Neural progenitor cell (in vitro differentiated cells): ENCODE data around the gene RPL10. TPM values are rescaled to one million over a fixed set of nuclear protein-coding genes. Genes with fewer than 3 reads are reported as not detected.

ENCODE experiments used
- DNase-seq: peaks from one replicate; pipeline ENCODE4 v3.0.0-alpha.2; 2016; ENCODE audit warnings: low spot score
- H2AFZ ChIP-seq: fragments of 200-600 bp; sonication (generic); replicated peaks from 2 replicates; pipeline ENCODE4 v1.6.1; 2016; ENCODE audit warnings: antibody characterized with exemption
- H3F3A ChIP-seq: fragments of 200-600 bp; sonication (generic); 2 replicates; pipeline ENCODE4 v1.6.1; 2016; ENCODE audit warnings: antibody characterized with exemption, low read depth
- H3K27ac ChIP-seq: fragments of 200-600 bp; sonication (generic); 2 replicates; pipeline ENCODE4 v1.5.1; 2016; ENCODE audit warnings: mild to moderate bottlenecking
- H3K27me3 ChIP-seq: fragments of 200-600 bp; sonication (generic); 2 replicates; pipeline ENCODE4 v1.6.1; 2016; ENCODE audit warnings: mild to moderate bottlenecking, moderate library complexity
- H3K36me3 ChIP-seq: fragments of 200-600 bp; sonication (generic); 2 replicates; pipeline ENCODE4 v1.5.1; 2016
- H3K4me1 ChIP-seq: fragments of 200-600 bp; sonication (generic); 2 replicates; pipeline ENCODE4 v1.6.1; 2016; ENCODE audit warnings: mixed run types
- H3K4me2 ChIP-seq: fragments of 200-600 bp; sonication (generic); 2 replicates; pipeline ENCODE4 v1.6.1; 2016
- H3K4me3 ChIP-seq: fragments of 200-600 bp; sonication (generic); 2 replicates; pipeline ENCODE4 v1.5.1; 2016
- H3K79me2 ChIP-seq: fragments of 200-600 bp; sonication (generic); 2 replicates; pipeline ENCODE4 v1.6.1; 2016; ENCODE audit warnings: low read depth
- H3K9ac ChIP-seq: fragments of 200-600 bp; sonication (generic); 2 replicates; pipeline ENCODE4 v1.6.1; 2016
- H3K9me3 ChIP-seq: fragments of 200-600 bp; sonication (generic); 2 replicates; pipeline ENCODE4 v1.5.1; 2016; ENCODE audit warnings: low read depth
- H4K20me1 ChIP-seq: fragments of 200-600 bp; sonication (generic); 2 replicates; pipeline ENCODE4 v1.6.1; 2016; ENCODE audit warnings: low read depth
- H3K27ac Mint-ChIP-seq: 3 replicates; pipeline ENCODE4 v1.8.0; 2021; ENCODE audit warnings: mixed read lengths
- H3K27me3 Mint-ChIP-seq: 2 replicates; pipeline ENCODE4 v1.8.0; 2022; ENCODE audit warnings: low read depth, mild to moderate bottlenecking, inconsistent platforms, moderate library complexity, mixed read lengths; ENCODE audit not compliant: insufficient read depth
- H3K36me3 Mint-ChIP-seq: 3 replicates; pipeline ENCODE4 v1.8.0; 2021; ENCODE audit warnings: mixed read lengths
- H3K4me1 Mint-ChIP-seq: 3 replicates; pipeline ENCODE4 v1.8.0; 2021; ENCODE audit warnings: mixed read lengths
- H3K4me3 Mint-ChIP-seq: 3 replicates; pipeline ENCODE4 v1.8.0; 2021; ENCODE audit warnings: mild to moderate bottlenecking, moderate library complexity, mixed read lengths
- H3K9me3 Mint-ChIP-seq: 3 replicates; pipeline ENCODE4 v1.8.0; 2020; ENCODE audit warnings: mixed read lengths
- CTCF ChIP-seq: fragments of 200-600 bp; sonication (generic); IDR thresholded peaks from 2 replicates; pipeline ENCODE4 v1.5.1; 2017; ENCODE audit warnings: antibody characterized with exemption, mild to moderate bottlenecking
- EZH2 ChIP-seq: fragments of 200-600 bp; sonication (generic); IDR thresholded peaks from 2 replicates; pipeline ENCODE4 v1.6.1; 2017; ENCODE audit warnings: antibody characterized with exemption, mild to moderate bottlenecking, moderate library complexity
- EZH2phosphoT487 ChIP-seq: fragments of 200-600 bp; sonication (generic); IDR thresholded peaks from 2 replicates; pipeline ENCODE4 v1.6.1; 2017; ENCODE audit warnings: antibody characterized with exemption
- total RNA-seq: library from RNA; depleted of rRNA; stranded (reverse); fragments of >200 nt; gene quantifications from 2 replicates; pipeline ENCODE4 v1.2.3, GENCODE V29; 2015; ENCODE audit warnings: low replicate concordance

The RPL10 gene
- total RNA-seq, 1 donor from 2014 or later: 4,507 TPM

DNA sequence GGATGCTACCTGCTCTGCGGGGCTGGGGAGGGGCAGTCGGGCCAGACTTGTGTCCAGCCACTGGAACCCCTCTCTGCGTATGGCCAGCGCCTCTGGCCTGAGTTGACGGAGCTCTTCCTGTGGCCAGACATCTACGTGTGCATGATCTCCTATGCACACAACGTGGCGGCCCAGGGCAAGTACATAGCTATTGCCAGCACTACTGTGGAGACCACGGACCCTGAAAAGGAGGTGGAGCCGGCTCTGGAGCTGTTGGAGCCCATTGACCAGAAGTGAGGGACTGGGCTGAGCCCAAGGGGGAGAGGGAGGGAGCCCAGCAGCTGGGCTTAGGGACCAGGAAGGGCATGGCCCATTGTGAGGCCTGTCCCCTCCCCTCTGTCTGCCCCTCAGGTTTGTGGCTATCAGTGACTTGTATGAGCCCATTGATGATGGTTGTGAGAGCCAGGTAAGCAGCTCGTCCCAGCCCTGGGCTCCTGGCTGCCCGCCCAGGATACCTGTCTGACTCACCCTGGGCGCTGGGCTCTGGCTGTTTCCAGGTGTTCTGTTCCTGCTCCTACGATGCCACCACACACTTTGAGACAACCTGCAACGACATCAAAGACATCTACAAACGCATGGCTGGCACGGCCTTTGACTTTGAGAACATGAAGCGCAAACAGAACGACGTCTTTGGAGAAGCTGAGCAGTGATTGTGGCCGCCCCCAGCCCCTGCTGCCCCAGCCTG, 44.0 kb downstream of the RPL10 start:
- H3K36me3 ChIP-seq: no peaks in the 10 kb centered on the region
- H3F3A ChIP-seq: peaks cover 11% of the 10 kb centered on the region
- peaks cover 23% of the 10 kb centered on the region for H3K9me3 Mint-ChIP-seq
- peak overlapping the region; percentile 83 for H3K4me3 Mint-ChIP-seq
- no peak overlapping the region for H3K27ac ChIP-seq
- H2AFZ ChIP-seq: no peak overlapping the region
- peaks cover 48% of the 10 kb centered on the region for H3K79me2 ChIP-seq
- H3K9me3 ChIP-seq: no peaks in the 10 kb centered on the region
- no peak for TF ChIP-seq CTCF
- TF ChIP-seq EZH2phosphoT487: no peak
- no peak for TF ChIP-seq EZH2
- no peak overlapping the region for H3K9ac ChIP-seq
- peaks cover 50% of the 10 kb centered on the region for H4K20me1 ChIP-seq
- no peak overlapping the region for H3K27ac Mint-ChIP-seq
- no peak for DNase-seq
- H3K27me3 ChIP-seq: no peaks in the 10 kb centered on the region
- H3K4me2 ChIP-seq: no peak overlapping the region
- no peak overlapping the region for H3K4me3 ChIP-seq
- peaks cover 4% of the 10 kb centered on the region for H3K36me3 Mint-ChIP-seq
- H3K27me3 Mint-ChIP-seq: peaks cover 17% of the 10 kb centered on the region
- H3K4me1 Mint-ChIP-seq: peaks cover 10% of the 10 kb centered on the region
- H3K4me1 ChIP-seq: no peaks in the 10 kb centered on the region

DNA sequence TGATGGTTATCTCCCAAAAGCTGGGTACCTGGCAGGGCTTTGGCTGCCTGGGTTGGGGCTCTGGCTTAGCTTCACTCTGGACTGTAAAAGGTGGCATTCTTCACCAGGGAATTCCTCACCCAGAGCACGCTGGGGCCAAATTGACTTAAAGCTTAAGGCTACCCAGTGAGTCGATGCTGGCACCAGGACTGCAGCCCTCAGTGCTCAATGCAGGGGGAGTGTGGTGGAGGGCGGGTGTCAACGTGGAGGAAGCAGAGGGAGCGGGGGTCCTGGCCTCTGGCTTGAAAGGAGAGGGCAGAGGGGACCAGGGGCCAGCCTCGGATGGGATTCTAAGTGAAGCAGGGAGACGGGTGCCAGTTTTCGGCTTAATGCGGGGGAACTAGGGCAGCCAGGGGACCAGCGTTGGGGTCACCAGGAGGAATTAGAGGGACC, 45.3 kb downstream of the RPL10 start:
- H3K27ac Mint-ChIP-seq: no peak overlapping the region
- peak overlapping the region; percentile 78 for H3K4me2 ChIP-seq
- no peak overlapping the region for H3K27ac ChIP-seq
- H3K36me3 ChIP-seq: no peaks in the 10 kb centered on the region
- no peaks in the 10 kb centered on the region for H3K27me3 ChIP-seq
- peaks cover 35% of the 10 kb centered on the region for H3K79me2 ChIP-seq
- peaks cover 6% of the 10 kb centered on the region for H3K36me3 Mint-ChIP-seq
- H3K4me3 Mint-ChIP-seq: peak overlapping the region; percentile 83
- H4K20me1 ChIP-seq: peaks cover 41% of the 10 kb centered on the region
- H3F3A ChIP-seq: peaks cover 11% of the 10 kb centered on the region
- peaks cover 6% of the 10 kb centered on the region for H3K4me1 Mint-ChIP-seq
- H3K9ac ChIP-seq: no peak overlapping the region
- TF ChIP-seq EZH2 (no peak), CTCF (no peak), EZH2phosphoT487 (no peak)
- H3K9me3 ChIP-seq: no peaks in the 10 kb centered on the region
- peak; percentile 57 for DNase-seq
- H3K4me3 ChIP-seq: peak overlapping the region; percentile 64
- peaks cover 10% of the 10 kb centered on the region for H3K27me3 Mint-ChIP-seq
- peaks cover 18% of the 10 kb centered on the region for H3K9me3 Mint-ChIP-seq
- no peaks in the 10 kb centered on the region for H3K4me1 ChIP-seq
- no peak overlapping the region for H2AFZ ChIP-seq

DNA sequence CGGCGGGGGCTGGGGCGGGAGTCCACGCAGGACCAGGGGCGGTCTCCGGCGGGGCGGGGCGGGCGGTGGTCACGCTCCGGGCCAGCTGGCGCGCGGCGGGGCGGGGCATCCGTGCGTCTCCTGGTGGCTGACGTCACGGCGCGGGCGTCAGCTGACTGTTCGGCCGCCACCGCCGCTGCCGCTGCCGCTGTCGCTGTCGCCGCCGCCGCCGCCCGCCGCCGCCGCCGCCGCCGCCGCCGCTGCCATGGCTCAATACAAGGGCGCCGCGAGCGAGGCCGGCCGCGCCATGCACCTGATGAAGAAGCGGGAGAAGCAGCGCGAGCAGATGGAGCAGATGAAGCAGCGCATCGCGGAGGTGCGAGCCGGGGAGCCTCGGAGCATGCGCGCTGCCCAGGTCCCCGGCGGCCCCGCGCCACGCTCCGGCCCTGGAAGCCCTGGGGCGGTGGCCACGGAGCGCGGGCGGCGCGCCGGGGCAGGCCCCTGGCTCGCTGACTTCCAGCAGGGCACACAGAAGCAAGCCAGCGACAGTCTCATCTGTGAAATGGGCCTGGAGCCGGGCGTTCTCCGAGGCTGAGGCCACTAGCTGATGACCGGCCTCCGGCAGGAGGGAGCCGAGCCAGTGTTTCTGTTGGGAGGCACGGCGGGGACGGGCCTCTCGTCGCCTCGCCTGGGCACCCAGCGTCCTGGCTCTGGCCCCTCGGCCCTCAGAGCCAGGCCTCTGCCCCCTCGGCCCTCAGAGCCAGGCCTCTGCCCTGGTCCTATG, 46.0 kb downstream of the RPL10 start, which contains the start of gene FAM50A:
FAM50A (plus strand) TSS at position 150 of the 763 bp plus-strand sequence; CDS start at position 245, 95 bp downstream.
- Histone ChIP-seq H4K20me1 (peaks cover 34% of the 10 kb centered on the region), H3K4me1 (no peaks in the 10 kb centered on the region), H3K36me3 (no peaks in the 10 kb centered on the region), H3K27me3 (no peaks in the 10 kb centered on the region), H3K4me3 (peak within 1 kb of the TSS; percentile 64), H3F3A (peaks cover 11% of the 10 kb centered on the region), H3K9ac (no peak within 1 kb of the TSS), H3K9me3 (no peaks in the 10 kb centered on the region), H3K4me2 (peak within 1 kb of the TSS; percentile 86), H3K27ac (no peak within 1 kb of the TSS), H3K79me2 (peaks cover 28% of the 10 kb centered on the region), H2AFZ (peak within 1 kb of the TSS; percentile 22)
- H3K27me3 Mint-ChIP-seq: peaks cover 12% of the 10 kb centered on the region
- H3K9me3 Mint-ChIP-seq: peaks cover 16% of the 10 kb centered on the region
- H3K27ac Mint-ChIP-seq: no peak within 1 kb of the TSS
- DNase-seq: peak; percentile 86
- H3K4me3 Mint-ChIP-seq: peak within 1 kb of the TSS; percentile 83
- H3K36me3 Mint-ChIP-seq: peaks cover 7% of the 10 kb centered on the region
- peaks cover 6% of the 10 kb centered on the region for H3K4me1 Mint-ChIP-seq
- TF ChIP-seq EZH2phosphoT487 (no peak), EZH2 (no peak), CTCF (no peak)
